H1 (cell line): ENCODE results near the gene GPBP1. TPM values are rescaled to one million over a fixed set of nuclear protein-coding genes. Genes with fewer than 3 reads are reported as not detected.

Experiments used
- CTCF ChIA-PET: fragments of 300-600 bp; sonication (Branson Sonifier 250); formaldehyde crosslinking; loops from one replicate; lab custom pipeline; 2021; ENCODE audit not compliant: partially characterized antibody; lab: Charles Lee
- POLR2A ChIA-PET: fragments of 300-600 bp; sonication (Branson Sonifier 250); formaldehyde crosslinking; loops from one replicate; lab custom pipeline; 2021; ENCODE audit warnings: inconsistent platforms; ENCODE audit not compliant: partially characterized antibody; lab: Charles Lee
- DNase-seq, 2 experiments: peaks; one replicate each; pipeline versions ENCODE4 v3.0.0 to v3.0.0-alpha.2; 2010 to 2022; ENCODE audit warnings: low spot score in 2 of 2, low read depth in 1 of 2, mixed read lengths in 1 of 2
- FAIRE-seq: peaks from 2 replicates; lab custom pipeline; 2011; peaks lifted over from hg19 to GRCh38; lab: Jason Lieb, UNC
- H2AFZ ChIP-seq: 2 replicates; pipeline ENCODE4 v1.8.1; 2012; ENCODE audit warnings: low read length, inconsistent platforms
- H2AK5ac ChIP-seq: 2 replicates; pipeline ENCODE4 v1.6.1; 2013; ENCODE audit warnings: low read depth, low read length
- H2BK120ac ChIP-seq: replicated peaks from 2 replicates; pipeline ENCODE3; 2013; ENCODE audit warnings: low read depth, low read length, inconsistent platforms
- H2BK12ac ChIP-seq: 2 replicates; pipeline ENCODE4 v1.6.1; 2013; ENCODE audit warnings: low read depth, low read length
- H2BK15ac ChIP-seq: 2 replicates; pipeline ENCODE4 v1.6.1; 2013; ENCODE audit warnings: low read length
- H2BK20ac ChIP-seq: 2 replicates; pipeline ENCODE4 v1.6.1; 2013; ENCODE audit warnings: low read length
- H2BK5ac ChIP-seq: 2 replicates; pipeline ENCODE4 v1.6.1; 2013; ENCODE audit warnings: low read depth, low read length
- H3K14ac ChIP-seq: 2 replicates; pipeline ENCODE4 v1.6.1; 2013; ENCODE audit warnings: inconsistent platforms; ENCODE audit not compliant: insufficient read length
- H3K18ac ChIP-seq: 2 replicates; pipeline ENCODE4 v1.6.1; 2013; ENCODE audit warnings: low read length; ENCODE audit errors: extremely low read depth
- H3K23ac ChIP-seq: 2 replicates; pipeline ENCODE4 v1.6.1; 2013; ENCODE audit warnings: inconsistent platforms; ENCODE audit not compliant: insufficient read length
- H3K23me2 ChIP-seq: 2 replicates; pipeline ENCODE4 v1.6.1; 2013; ENCODE audit warnings: low read depth, low read length
- H3K27ac ChIP-seq: 2 replicates; pipeline ENCODE4 v1.6.1; 2011; ENCODE audit warnings: low read depth, low read length, inconsistent platforms
- H3K27me3 ChIP-seq, 4 experiments: replicated peaks in 1 of 4; 1 replicate in 1 of 4; 2 replicates in 3 of 4; pipeline versions ENCODE4 v1.6.1 to v1.8.1; 2011 to 2013; ENCODE audit warnings: low read length in 3 of 4, mild to moderate bottlenecking in 3 of 4, inconsistent platforms in 2 of 4, mixed read lengths in 2 of 4, moderate library complexity in 1 of 4; ENCODE audit not compliant: control insufficient read depth in 3 of 4, insufficient read depth in 3 of 4; ENCODE audit errors: extremely low read depth in 1 of 4
- H3K36me3 ChIP-seq, 4 experiments: 2 replicates each; pipeline versions ENCODE4 v1.6.1 to v1.8.1; 2011 to 2013; ENCODE audit warnings: mild to moderate bottlenecking in 4 of 4, low read length in 3 of 4, moderate library complexity in 2 of 4, control low read depth in 1 of 4, inconsistent platforms in 1 of 4; ENCODE audit not compliant: insufficient read depth in 4 of 4, control insufficient read depth in 2 of 4
- H3K4ac ChIP-seq: replicated peaks from 2 replicates; pipeline ENCODE3; 2013; ENCODE audit warnings: low read length, low read depth, mixed read lengths, inconsistent platforms; ENCODE audit not compliant: insufficient read length
- H3K4me1 ChIP-seq, 4 experiments: replicated peaks in 1 of 4; 1 replicate in 1 of 4; 2 replicates in 3 of 4; pipeline versions ENCODE4 v1.6.1 to v1.8.1; 2011 to 2013; ENCODE audit warnings: low read length in 3 of 4, inconsistent platforms in 2 of 4, mixed read lengths in 1 of 4; ENCODE audit not compliant: insufficient read depth in 4 of 4, control insufficient read depth in 3 of 4
- H3K4me2 ChIP-seq, 2 experiments: 2 replicates each; pipeline versions ENCODE4 v1.6.1 to v1.8.1; 2011 to 2013; ENCODE audit warnings: low read depth in 2 of 2, low read length in 2 of 2, control low read depth in 1 of 2, inconsistent platforms in 1 of 2, mild to moderate bottlenecking in 1 of 2; ENCODE audit not compliant: insufficient read depth in 1 of 2
- H3K4me3 ChIP-seq, 4 experiments: fragments of 200-600, 300-600 bp in 1 of 4; sonication (generic), shearing (Covaris generic), sonication (Bioruptor Twin) in 1 of 4; 2 replicates each; pipeline versions ENCODE4 v1.5.1 to v1.8.1; 2011 to 2016; ENCODE audit warnings: low read length in 4 of 4, low read depth in 3 of 4, control low read depth in 2 of 4, inconsistent platforms in 2 of 4, mild to moderate bottlenecking in 2 of 4, mixed read lengths in 1 of 4, moderate library complexity in 1 of 4; ENCODE audit not compliant: insufficient read depth in 2 of 4; ENCODE audit errors: extremely low read depth in 1 of 4
- H3K56ac ChIP-seq: replicated peaks from 2 replicates; pipeline ENCODE3; 2013; ENCODE audit warnings: low read depth, mild to moderate bottlenecking, mixed read lengths, low read length, inconsistent platforms; ENCODE audit not compliant: insufficient read length
- H3K79me1 ChIP-seq: 2 replicates; pipeline ENCODE4 v1.6.1; 2013; ENCODE audit warnings: low read depth, low read length, control low read depth
- H3K79me2 ChIP-seq, 2 experiments: 2 replicates each; pipeline versions ENCODE4 v1.6.1 to v1.8.1; 2012 to 2013; ENCODE audit warnings: low read length in 2 of 2, mild to moderate bottlenecking in 2 of 2, inconsistent platforms in 1 of 2; ENCODE audit not compliant: insufficient read depth in 2 of 2, control insufficient read depth in 1 of 2
- H3K9ac ChIP-seq, 4 experiments: replicated peaks in 1 of 4; 1 replicate in 1 of 4; 2 replicates in 3 of 4; pipeline versions ENCODE4 v1.6.1 to v1.8.1; 2011 to 2013; ENCODE audit warnings: low read depth in 3 of 4, low read length in 3 of 4, control low read depth in 2 of 4, mild to moderate bottlenecking in 2 of 4, moderate library complexity in 2 of 4, inconsistent platforms in 1 of 4; ENCODE audit errors: extremely low read depth in 1 of 4
- H3K9me3 ChIP-seq, 2 experiments: 2 replicates each; pipeline versions ENCODE4 v1.6.1 to v1.8.1; 2012 to 2013; ENCODE audit warnings: mild to moderate bottlenecking in 2 of 2, moderate library complexity in 2 of 2, control low read depth in 1 of 2, inconsistent platforms in 1 of 2, low read depth in 1 of 2, low read length in 1 of 2, mixed read lengths in 1 of 2; ENCODE audit not compliant: insufficient read depth in 2 of 2
- H4K20me1 ChIP-seq, 2 experiments: replicated peaks in 1 of 2; 2 replicates each; pipeline versions ENCODE3 to v1.8.1; 2011 to 2013; ENCODE audit warnings: inconsistent platforms in 2 of 2, low read length in 2 of 2, mild to moderate bottlenecking in 1 of 2; ENCODE audit not compliant: insufficient read depth in 2 of 2, control insufficient read depth in 1 of 2
- H4K5ac ChIP-seq: 2 replicates; pipeline ENCODE4 v1.6.1; 2013; ENCODE audit warnings: low read length, low read depth, mixed read lengths, inconsistent platforms; ENCODE audit not compliant: insufficient read length
- H4K8ac ChIP-seq: 2 replicates; pipeline ENCODE4 v1.8.0; 2013; ENCODE audit warnings: mild to moderate bottlenecking, moderate library complexity, low read length, inconsistent platforms; ENCODE audit not compliant: insufficient read depth; ENCODE audit errors: extremely low read depth
- H4K91ac ChIP-seq: replicated peaks from 2 replicates; pipeline ENCODE3; 2013; ENCODE audit warnings: low read length, mixed read lengths, inconsistent platforms; ENCODE audit not compliant: insufficient read length
- BCL11A ChIP-seq, 2 experiments: IDR thresholded peaks; one replicate each; pipeline ENCODE4 v1.6.1; 2011; ENCODE audit warnings: low read depth in 2 of 2, low read length in 2 of 2, mild to moderate bottlenecking in 2 of 2
- CHD1 ChIP-seq: IDR thresholded peaks from 2 replicates; pipeline ENCODE4 v1.6.1; 2012; ENCODE audit warnings: low read depth, low read length, improper control_type of control experiment
- SP1 ChIP-seq: IDR thresholded peaks from 2 replicates; pipeline ENCODE4 v1.6.1; 2011; ENCODE audit warnings: low read depth, low read length
- WGBS, 2 experiments: shearing (Covaris generic) in 1 of 2; methylation state at CpG; one replicate each; pipeline versions ENCODE4 v1.1.6 to v1.1.7; 2013 to 2015; ENCODE audit warnings: low lambda C conversion rate in 2 of 2, mixed read lengths in 2 of 2, inconsistent platforms in 1 of 2, low coverage in 1 of 2, missing lambda C conversion rate in 1 of 2; ENCODE audit not compliant: insufficient replicate concordance in 2 of 2, insufficient coverage in 1 of 2, insufficient read length in 1 of 2; ENCODE audit errors: extremely low coverage in 1 of 2, missing lambda C conversion rate in 1 of 2; 5-methylcytosine and 5-hydroxymethylcytosine counted together
- polyA plus RNA-seq, 7 experiments: library from polyadenylated mRNA; depleted of rRNA in 3 of 7; stranded (reverse) in 5 of 7; unstranded in 2 of 7; fragments of >200 nt in 5 of 7; fragments of 200-250 nt in 2 of 7; gene quantifications; 1 replicate in 5 of 7; 2 replicates in 1 of 7; 4 replicates in 1 of 7; pipeline versions ENCODE4 v1.2.1 to v1.2.3, GENCODE V29; 2011 to 2013; ENCODE audit warnings: missing spikeins in 2 of 7, mixed read lengths in 2 of 7
- total RNA-seq: library from RNA; stranded (reverse); fragmentation: NEBNext Ultra II Directional; extraction: Animal tissue kit (Norgen Biotek cat#: 25700); gene quantifications from 2 replicates; pipeline ENCODE4 v1.2.1, GENCODE V29; 2021

GPBP1 gene
- total and polyA plus RNA-seq, 2 of the 8 experiments (the other 6 are each of a cell fraction or from before 2014, with no cell fraction given): 29.2 to 108 TPM

DNA sequence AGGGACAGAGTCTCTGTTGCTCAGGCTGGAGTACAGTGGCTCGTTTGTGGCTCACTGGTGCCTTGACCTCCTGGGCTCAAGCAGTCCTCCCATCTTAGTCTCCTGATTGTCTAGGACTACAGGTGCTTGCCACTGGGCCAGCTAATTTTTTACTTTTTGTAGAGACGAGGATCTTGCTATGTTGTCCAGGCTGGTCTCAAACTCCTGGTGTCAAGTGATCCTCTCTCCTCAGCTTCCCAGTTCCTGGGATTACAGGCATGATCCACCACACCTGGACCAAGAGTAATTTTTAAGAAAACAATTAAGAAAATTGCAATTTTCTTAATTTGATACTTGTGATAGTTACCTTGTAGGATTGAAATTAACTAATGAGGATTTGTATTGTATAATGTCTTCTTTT, 73.9 kb downstream of the GPBP1 start:
- no peaks in the 10 kb centered on the region; a peak in 1 of 7 replicates for H3K4me1 ChIP-seq
- no peak overlapping the region for H2BK5ac ChIP-seq
- H2BK20ac ChIP-seq: no peak overlapping the region
- H3K79me1 ChIP-seq: no peaks in the 10 kb centered on the region
- DNase-seq (no peak), FAIRE-seq (no peak)
- ChIA-PET POLR2A (interaction anchor here (1.2 kb wide), 1 partner anchor 9 kb away, joined by 3 read pairs; no protein-coding TSS in a partner anchor), CTCF (no interaction called here)
- H4K91ac ChIP-seq: no peak overlapping the region
- no peaks in the 10 kb centered on the region for H3K27me3 ChIP-seq
- H3K56ac ChIP-seq: no peak overlapping the region
- no peak overlapping the region for H3K18ac ChIP-seq
- H3K36me3 ChIP-seq: peaks cover 8 to 66% (median 45%) of the 10 kb centered on the region in 4 experiments
- H4K8ac ChIP-seq: no peak overlapping the region
- no peak overlapping the region for H3K4ac ChIP-seq
- peaks cover 0 to 14% of the 10 kb centered on the region in 2 experiments; a peak in 2 of 4 replicates for H3K79me2 ChIP-seq
- no peak overlapping the region for H3K14ac ChIP-seq
- H2BK12ac ChIP-seq: no peak overlapping the region
- WGBS, 2 experiments: 92% methylated on average over 2 of the region's 2 CpGs; no CpG with 5 or more reads in 1 of the 2 experiments
- H4K20me1 ChIP-seq: peaks cover 0 to 2% of the 10 kb centered on the region in 2 experiments
- no peaks in the 10 kb centered on the region for H3K9me3 ChIP-seq
- H2AK5ac ChIP-seq: no peak overlapping the region
- no peak overlapping the region for H2BK15ac ChIP-seq
- H3K23me2 ChIP-seq: no peaks in the 10 kb centered on the region
- H3K4me3 ChIP-seq: no peak overlapping the region
- H3K23ac ChIP-seq: no peak overlapping the region
- H4K5ac ChIP-seq: no peak overlapping the region
- H2AFZ ChIP-seq: no peak overlapping the region
- H3K4me2 ChIP-seq: no peak overlapping the region
- no peak overlapping the region for H3K27ac ChIP-seq
- H2BK120ac ChIP-seq: no peak overlapping the region
- no peak overlapping the region for H3K9ac ChIP-seq
- TF ChIP-seq CHD1 (no peak), BCL11A (IDR thresholded peaks at IDR 0.05; ENCODE audit: low read depth in 2 of 2, low read length in 2 of 2) (no peak), SP1 (no peak)
